Activated CD8-positive, alpha-beta memory T cell treated with anti-CD3 and anti-CD28 coated beads, Interleukin-2, amount 50 U/mL, for 48 hours (primary cell): ENCODE data around the gene TAF4B.

Experiments
- DNase-seq: peaks from one replicate; pipeline ENCODE4 v3.0.0-alpha.2; 2020

TAF4B gene

DNA sequence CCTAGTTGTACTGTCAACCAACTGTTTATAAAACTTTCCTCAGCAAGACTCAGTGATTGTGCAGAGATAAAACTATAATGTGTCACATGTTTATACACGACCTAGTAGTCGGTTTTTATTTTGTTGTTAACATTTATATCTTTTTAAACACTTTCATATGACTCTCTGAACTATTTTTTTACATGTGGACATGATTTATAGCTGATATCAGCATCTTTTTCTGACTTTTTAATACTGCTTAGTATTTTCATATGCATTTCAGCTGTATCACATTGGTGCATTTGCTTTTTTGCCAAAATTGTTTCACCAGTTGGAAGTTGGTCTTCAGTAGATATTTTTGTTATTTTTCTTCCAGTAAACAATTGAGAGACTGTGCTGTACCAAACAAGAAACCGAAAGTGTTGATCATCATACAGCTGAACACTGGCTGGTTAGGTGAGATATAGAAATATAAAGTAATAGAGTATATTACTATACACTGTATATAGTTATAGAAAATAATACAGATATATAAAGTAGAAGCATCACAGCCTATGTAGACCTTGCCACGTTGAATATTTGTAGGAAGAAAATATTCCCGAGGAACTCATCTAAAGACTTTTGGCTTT lies 167.9 kb downstream of the TAF4B start:
- no peak for DNase-seq

- DNase-seq, result no peak
Measured at GRCh38 chr18:26397019-26397418, 170.8 kb downstream of the TAF4B start.

DNA sequence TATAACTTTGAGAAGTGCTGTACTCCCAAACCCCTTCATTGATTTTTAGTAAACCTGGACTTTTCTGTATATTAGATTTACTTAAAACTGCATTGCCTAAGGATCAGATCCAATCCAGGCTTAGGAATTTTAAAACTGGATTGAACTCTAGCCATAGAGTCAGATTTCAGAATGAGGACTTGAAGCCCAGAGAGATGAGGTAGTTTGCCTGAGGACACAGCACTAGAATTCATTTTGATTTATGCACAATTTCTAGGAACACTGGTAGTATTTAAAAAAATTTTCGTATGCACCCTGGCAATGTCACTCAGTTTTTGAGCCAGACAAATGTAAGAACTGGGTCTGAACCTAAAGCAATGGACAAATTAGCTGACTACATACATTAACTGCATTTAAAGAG lies 177.2 kb downstream of the TAF4B start:
- DNase-seq, result no peak

- DNase-seq, result no peak
Measured at GRCh38 chr18:26405190-26405801, 179.1 kb downstream of the TAF4B start.

- no peak for DNase-seq
Measured at GRCh38 chr18:26406324-26406723, 180.1 kb downstream of the TAF4B start.

- no peak for DNase-seq
Measured at GRCh38 chr18:26406854-26407517, 180.7 kb downstream of the TAF4B start.

DNA sequence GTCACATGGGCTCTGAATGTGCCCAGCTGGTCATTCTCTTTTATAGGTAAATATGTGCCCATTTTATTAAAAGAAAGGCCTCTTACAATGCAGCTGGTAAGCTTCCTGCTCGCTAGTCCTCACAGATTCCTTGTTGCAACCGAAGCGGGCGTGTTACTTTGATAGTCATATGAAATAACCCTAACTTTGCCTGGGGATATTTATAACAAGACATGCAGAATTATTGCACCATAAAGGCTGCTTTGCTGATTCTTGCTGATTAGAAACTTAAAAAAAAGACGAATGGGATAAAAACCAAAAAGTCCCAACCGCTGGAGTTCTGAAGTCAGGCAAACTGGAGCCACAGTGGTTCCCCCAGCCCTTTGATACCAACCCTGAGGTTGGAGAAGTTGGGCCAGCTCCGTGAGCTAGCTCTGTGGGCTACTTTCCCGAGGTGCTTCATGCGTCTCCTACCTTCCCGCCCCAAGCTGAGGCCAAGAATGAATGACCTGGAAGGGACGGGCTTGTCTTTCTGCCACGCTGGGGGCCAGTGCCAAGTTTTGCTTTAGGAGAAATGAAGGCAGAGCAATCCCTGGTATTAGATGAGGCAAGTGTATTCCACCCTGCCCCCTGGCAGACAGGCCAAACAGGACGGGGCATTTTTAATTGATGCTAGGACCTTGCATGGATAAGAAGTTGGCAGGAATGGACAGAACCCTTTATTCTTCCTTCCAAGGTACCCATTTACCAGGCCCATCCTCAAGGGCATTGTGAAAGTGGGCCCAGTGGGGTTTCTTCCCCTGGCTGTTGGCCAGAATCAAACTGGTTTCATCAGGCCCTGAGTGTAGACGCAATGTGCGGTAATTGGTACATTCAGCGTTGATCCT lies 181.7 kb downstream of the TAF4B start:
- DNase-seq, result no peak

GRCh38 chr18:26409091-26409490 lies 182.8 kb downstream of the TAF4B start:
- DNase-seq, result no peak

DNA sequence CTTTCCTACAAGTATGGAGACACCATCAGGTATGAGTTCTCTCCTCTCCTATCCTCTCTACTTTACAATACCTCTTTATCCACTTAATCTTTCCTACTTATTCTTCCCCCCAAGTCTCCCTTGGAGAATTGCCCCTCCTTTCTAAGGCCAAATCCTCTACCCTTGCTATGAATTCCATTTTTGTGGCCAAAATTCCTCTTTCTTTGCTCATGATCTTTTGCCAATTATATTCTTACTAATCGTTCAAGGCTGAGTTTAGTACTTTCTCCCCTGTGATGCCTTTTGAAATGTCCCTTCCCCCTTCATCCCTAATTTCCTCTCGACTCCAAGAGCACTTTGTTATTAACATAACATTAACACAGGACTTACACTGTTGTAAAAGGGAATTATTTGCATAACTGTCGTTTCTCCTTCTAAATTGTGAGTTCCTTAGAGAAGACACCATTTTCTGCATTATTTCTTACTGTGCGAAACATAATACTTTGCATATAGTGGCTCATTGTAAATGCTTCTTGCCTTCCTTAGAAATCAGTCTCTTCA lies 188.7 kb downstream of the TAF4B start:
- DNase-seq, result no peak

GRCh38 chr18:26415631-26416030 lies 189.4 kb downstream of the TAF4B start:
- DNase-seq, result no peak

GRCh38 chr18:26416652-26417150 lies 190.5 kb downstream of the TAF4B start:
- no peak for DNase-seq

DNA sequence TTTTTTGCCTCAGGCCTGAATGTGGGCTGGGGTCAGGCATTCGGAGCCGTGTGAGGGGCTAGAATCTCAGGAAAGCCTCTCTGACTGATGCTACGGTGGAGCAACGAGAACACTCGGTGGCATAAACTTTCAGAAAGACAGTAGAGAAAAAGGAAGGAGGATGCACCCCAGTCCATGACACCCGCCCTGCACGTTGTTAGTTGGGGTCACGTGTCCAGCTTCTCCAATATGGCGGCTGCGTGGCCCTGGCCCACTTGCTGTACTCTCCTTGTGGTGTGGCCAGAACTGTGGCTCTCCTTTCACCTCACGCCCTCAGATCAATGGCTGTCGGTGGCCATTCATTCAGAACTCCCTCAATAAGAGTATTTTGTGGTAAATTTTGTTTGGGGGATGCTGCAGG lies 190.9 kb downstream of the TAF4B start:
- DNase-seq, result no peak

- DNase-seq, result no peak
Measured at GRCh38 chr18:26418225-26418624, 192.0 kb downstream of the TAF4B start.

DNA sequence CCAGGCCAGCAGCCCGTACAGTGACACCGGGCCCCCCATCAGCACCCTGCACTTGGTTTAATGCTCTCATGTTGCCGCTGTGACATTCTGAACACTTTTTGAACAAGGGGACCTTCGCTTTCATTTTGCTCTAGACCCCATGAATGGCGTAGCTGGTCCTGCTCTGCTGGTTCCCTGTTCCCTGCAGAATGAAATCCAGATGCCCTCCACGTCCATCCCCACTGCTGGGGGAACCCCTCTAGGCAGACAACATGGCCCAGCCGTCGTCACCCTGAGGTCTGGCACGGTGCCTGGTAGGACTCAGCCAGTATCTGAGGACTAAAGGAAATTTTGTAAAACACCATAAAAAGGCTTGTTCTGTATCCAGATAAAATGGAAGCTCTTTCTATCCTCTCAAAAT lies 193.5 kb downstream of the TAF4B start:
- no peak for DNase-seq

DNA sequence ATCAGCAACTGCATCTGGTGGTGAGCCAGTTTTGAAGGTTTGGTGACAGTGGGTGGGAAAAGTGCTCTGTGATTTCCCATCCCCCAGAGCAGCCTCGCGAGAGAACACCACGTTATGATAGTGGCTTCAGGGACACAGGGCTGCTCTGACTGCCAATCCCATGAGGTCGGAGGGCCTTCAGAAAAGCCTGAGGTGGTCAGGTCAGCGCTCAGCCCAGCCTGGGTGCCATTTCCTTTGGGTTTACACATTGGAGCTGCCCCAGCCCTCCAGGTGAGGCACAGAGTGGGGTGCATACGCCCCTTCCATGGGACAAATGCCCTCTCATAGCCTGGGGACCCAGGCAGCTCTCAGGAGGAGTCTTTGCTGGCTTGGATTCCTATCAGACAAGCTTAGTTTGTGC lies 195.3 kb downstream of the TAF4B start:
- no peak for DNase-seq

DNA sequence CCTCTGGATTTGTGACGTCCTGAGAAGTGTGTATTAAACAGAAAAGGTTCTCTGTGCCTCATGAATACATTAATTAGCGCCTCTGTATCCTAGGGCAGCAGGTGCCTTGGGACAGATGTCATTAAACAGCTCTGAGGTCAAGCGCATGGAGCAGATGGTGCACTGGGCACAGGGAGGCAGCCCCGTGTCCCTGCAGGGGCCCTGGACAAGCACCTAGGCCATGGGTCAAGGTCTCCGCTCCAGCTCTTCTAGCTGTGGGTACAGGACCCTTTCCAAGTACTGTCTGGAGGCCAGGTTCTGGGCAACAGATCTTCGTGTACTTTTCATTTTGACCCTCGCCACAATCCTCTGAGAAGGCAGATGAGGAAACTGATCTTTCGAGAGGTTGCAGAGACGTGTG lies 195.7 kb downstream of the TAF4B start:
- DNase-seq, result no peak

DNA sequence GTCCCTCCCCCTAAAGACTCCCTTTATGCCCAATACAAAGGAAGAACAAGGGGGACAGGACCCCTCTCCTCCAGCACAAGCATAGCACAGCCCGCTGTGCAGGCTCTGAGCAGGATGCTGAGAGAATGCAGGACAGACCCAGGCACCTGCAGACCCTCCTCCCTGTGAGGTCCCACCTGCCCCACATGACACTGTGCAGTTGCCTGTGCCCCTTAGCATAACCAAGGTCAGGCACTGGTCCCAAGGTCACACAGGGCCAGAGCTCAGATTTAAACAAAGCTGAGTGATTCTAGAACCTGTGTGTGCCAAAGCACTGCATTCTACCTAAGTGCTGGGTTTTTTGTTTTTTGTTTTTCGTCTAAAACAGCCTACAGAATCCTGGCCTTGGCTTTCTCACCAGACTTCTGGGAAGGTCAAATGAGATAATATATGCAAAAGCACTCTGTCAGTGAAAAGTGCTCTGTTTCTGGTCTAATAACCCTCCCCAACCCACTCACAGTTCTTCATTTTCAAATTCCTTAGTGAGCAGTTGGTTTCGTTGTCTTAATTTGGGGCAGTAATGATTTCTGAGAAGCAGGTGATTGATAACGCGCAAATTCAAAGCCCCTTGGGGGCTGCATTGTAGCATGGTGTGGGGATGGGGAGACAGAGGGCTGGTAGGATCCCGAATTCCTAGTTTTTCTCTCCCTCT lies 196.4 kb downstream of the TAF4B start:
- no peak for DNase-seq

DNA sequence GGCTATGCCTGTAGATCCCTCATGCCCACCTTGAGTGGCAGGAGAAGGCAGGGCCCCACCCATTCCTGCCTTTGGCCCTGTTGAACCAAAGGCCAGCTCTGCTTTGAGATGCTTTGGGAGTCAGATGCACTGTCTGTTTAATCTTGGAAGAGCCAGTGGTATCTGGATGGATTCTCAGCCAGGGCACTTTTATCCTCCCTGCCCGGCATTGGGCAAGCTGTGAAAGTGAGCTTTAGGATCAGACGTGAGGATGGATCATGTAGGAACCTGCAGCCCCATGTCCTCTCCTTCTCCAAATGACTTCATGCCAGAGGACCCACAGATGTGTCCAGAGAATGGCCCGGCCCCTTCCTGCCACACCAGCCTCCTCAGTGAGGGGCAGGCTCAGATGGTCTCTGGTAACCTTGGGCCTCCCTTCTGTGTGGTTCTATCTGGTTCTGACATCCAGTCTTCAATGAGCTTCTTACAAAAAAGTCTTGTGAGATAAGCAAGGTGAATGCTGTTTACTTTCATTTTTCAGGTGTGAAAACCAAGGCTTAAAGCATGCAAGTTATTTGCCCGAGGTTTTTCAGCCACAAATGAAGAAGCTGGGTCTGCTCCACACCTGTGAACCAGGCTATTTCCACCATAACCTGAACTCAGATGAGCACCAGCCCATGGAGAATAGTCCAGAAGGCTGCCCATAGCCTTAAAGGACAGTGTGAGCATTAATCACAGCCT lies 198.3 kb downstream of the TAF4B start:
- DNase-seq, result no peak

DNA sequence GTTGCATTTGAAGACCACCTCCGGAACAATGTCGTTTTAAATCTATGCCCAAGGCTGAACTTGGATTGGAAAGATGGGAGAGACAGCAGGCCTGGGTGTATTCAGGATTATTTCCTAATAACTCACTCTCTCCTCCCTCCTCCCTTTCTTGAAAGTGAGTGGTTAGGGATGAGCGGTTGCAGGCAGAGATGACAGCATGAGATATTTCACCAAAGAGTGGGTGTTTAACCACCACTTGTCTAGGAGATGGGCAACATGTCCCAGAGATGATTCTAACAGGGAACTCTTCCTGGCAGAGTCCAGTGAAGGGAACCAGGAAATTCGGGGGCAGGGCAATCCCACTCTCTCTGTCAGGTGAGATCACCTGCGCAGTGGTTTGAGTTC lies 198.9 kb downstream of the TAF4B start:
- no peak for DNase-seq

- no peak for DNase-seq
Measured at GRCh38 chr18:26429535-26430226, 203.4 kb downstream of the TAF4B start.
